RWPE1 (cell line): ENCODE measurements around the gene EPB42.

Experiments used
- CTCF ChIA-PET: fragments of 350-600 bp; sonication (Branson Sonifier 250); formaldehyde crosslinking; extraction: SDS; loops from one replicate; lab custom pipeline; 2021; lab: Yijun Ruan, JAX
- POLR2A ChIA-PET: fragments of 400-600 bp; formaldehyde crosslinking; extraction: SDS; loops from one replicate; lab custom pipeline; 2020; ENCODE audit warnings: antibody characterized with exemption; ENCODE audit not compliant: low non-redundant PET; lab: Yijun Ruan, JAX
- DNase-seq: peaks from one replicate; pipeline ENCODE4 v3.0.0; 2012; ENCODE audit warnings: low spot score
- H3K27ac ChIP-seq: fragments of 450-650 bp; 2 replicates; pipeline ENCODE4 v1.5.1; 2017
- TF ChIP-seq, protein P1 (sequence below): fragments of 450-650 bp; conservative IDR thresholded peaks from 2 replicates; pipeline ENCODE4 v1.5.1; 2017; ENCODE audit warnings: low read depth, mild to moderate bottlenecking

The EPB42 gene

DNA sequence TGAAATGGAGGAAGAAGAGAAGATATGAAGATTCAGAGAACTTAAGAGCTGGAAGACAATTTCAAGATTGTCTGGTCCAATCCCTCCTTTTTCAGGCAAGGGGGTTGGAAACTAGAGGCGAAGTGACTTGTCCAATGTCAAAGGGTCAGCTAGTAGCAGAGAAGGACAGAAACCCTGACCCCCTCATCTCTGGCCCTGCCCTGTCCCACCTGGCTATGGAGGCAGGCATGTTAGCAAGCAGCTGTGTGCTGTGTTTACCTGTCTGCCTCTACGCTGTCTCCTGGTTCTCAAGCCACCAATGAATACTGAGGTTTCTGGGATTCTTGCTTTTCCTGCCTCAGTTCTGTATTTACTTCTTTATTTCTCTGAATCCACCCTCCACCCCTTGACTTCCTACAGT is 45.6 kb upstream of the EPB42 start:
- H3K27ac ChIP-seq: no peak overlapping the region
- TF ChIP-seq, protein P1, sequence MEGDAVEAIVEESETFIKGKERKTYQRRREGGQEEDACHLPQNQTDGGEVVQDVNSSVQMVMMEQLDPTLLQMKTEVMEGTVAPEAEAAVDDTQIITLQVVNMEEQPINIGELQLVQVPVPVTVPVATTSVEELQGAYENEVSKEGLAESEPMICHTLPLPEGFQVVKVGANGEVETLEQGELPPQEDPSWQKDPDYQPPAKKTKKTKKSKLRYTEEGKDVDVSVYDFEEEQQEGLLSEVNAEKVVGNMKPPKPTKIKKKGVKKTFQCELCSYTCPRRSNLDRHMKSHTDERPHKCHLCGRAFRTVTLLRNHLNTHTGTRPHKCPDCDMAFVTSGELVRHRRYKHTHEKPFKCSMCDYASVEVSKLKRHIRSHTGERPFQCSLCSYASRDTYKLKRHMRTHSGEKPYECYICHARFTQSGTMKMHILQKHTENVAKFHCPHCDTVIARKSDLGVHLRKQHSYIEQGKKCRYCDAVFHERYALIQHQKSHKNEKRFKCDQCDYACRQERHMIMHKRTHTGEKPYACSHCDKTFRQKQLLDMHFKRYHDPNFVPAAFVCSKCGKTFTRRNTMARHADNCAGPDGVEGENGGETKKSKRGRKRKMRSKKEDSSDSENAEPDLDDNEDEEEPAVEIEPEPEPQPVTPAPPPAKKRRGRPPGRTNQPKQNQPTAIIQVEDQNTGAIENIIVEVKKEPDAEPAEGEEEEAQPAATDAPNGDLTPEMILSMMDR: no peak
- no peak for DNase-seq
- ChIA-PET CTCF (interaction anchor here (0.6 to 4.2 kb wide), 3 partner anchors 19 to 234 kb away, joined by 3 to 26 read pairs (median 3); no protein-coding TSS in a partner anchor), POLR2A (no interaction called here)

DNA sequence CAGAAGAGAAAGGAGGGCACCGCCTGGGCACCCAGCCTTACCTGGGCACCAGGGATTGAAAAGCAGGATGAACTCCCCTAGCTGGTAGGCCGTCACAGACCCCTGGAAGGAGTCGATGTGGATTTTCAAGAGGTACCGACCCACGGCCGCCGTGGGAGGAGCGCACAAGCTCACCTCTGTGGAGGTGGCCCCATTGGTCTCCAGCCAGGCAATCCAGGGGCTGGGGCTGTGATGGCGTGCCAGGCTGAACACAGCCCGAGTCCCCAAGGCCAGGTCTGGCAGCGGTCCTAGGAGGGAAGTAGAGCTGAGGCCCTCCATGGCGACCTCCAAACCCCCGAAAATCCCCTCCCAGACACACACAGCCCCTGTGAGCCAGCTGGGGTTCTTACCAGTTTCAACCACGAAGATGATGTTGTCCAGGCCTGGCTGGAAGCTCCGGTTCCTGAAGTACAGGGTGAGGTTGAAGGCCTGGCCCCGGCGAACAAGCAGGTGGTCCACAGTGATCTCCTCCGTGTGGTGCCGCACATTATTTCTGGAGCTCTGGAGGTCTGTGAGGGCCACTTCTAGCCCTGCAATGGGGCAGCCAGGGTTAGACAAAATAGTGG is 39.3 kb upstream of the EPB42 start:
- TF ChIP-seq, protein P1: no peak
- POLR2A ChIA-PET: no interaction called here
- no peak overlapping the region for H3K27ac ChIP-seq
- CTCF ChIA-PET: interaction anchor here (1.0 kb wide), 1 partner anchor 9 kb away, joined by 4 read pairs; no protein-coding TSS in a partner anchor
- no peak for DNase-seq

DNA sequence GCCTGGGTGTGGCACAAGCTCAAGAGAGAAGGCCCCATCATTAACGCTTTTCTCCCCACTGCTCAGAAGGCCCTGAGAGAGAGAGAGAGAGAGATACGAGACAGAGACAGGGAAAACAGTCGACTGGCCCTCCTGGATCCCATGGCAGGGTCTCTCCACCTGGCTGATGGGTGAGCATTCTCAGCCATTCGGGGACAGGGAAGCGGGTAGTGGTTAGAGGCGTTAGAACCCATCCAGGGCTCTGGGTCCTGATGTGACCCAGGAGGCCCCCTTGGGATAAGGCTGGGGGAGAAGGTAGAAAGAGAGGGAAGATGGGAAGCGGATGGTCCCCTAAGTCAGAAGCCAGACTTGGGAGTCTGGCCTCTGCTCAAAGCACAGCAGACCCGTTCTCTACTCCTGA is 38.0 kb upstream of the EPB42 start:
- no peak overlapping the region for H3K27ac ChIP-seq
- ChIA-PET CTCF (interaction anchor here (0.7 to 1.4 kb wide), 2 partner anchors 12 to 27 kb away, joined by 3 to 4 read pairs; no protein-coding TSS in a partner anchor), POLR2A (no interaction called here)
- no peak for DNase-seq
- TF ChIP-seq, protein P1: no peak

DNA sequence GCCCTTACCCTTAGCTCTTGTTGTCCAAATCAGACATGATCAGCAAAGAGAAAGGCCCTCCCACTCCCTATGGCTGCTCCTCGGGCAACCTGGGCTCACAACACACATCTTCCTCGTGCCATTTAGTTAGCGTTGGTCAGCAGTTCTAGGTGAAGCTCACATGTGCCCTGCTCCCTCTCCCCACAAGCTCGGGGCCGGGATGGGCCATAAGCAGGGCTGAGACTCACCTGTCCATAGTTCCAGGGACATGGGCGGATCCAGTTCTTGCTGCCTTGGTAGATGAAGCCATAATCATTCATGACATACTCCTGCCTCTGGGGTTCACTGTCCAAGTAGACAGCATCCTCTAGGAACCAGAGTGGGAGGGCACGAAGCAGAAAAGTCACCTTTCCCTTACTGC is 35.5 kb upstream of the EPB42 start:
- H3K27ac ChIP-seq: no peak overlapping the region
- POLR2A ChIA-PET: no interaction called here
- TF ChIP-seq, protein P1: no peak
- DNase-seq: no peak
- CTCF ChIA-PET: interaction anchor here (0.7 kb wide), 1 partner anchor 31 kb away, joined by 3 read pairs; no protein-coding TSS in a partner anchor

DNA sequence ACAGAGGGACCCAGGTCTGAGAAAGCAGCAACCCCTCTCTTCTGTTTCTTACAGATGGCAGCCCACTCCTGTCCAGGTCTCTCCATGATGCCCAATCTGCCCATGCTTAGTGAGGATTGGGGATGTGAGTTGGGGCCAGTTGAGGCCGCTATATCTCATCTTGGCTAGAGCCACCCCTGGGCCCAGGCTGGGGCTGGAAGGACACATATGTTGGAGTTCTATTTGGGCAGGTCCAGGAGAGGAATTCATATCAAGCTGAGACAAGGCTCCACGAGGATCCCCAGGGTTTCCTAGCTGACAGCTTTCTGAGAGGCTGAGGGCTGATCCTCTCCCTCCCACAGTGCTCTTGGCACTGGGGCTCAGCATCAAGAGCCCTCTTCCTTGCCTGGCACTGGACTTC is 34.6 kb upstream of the EPB42 start:
- no peak overlapping the region for H3K27ac ChIP-seq
- DNase-seq: no peak
- TF ChIP-seq, protein P1: no peak
- CTCF ChIA-PET: interaction anchor here (0.7 kb wide), 1 partner anchor 30 kb away, joined by 3 read pairs; no protein-coding TSS in a partner anchor
- POLR2A ChIA-PET: no interaction called here

DNA sequence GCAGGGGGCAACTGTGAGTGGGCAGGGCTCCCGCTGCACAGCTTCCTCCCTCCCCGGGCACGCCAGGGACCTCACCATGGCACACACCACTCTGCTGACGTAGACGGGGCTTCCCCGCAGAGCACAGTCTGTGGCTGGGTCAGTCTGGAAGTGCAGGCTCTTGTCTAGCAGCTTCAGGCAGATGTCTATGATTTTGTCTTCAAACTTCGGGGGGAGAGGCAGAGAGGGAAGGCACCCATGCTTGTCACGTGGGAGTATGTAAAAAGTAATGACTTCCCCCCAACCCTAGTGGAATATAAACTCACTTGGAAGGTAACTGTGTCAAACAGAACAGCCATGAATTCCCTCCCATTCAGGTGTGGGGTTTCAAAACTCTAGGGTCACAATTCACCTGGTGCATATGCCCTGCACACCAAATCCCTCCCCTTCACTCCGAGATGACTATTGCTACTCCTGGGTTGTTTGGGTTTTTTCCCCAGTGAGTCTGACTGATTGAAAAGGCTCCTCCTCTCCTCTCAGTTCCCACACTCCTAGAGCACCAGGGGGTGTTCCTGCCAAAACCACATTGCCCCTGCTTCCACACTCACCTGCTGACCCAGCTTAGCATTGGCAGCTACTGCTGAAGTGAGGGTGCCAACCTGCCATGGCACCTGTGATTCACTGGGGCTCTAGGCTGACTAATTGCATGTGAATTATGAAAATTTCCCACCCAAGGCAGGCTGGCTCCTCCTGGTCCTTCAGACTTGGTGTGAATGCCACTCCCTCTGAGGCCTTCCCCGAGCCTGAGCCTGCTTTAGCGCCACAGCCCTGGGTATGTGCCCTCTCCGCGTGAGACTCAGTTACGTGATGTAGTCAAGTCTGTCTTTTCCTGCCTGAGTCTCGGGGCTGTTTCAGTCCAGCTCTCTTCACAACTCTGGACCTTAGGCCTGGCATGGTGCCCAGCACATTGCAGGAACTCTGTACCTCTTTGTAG is 32.9 kb upstream of the EPB42 start:
- peak; percentile 86 for DNase-seq
- TF ChIP-seq, protein P1: no peak
- POLR2A ChIA-PET: interaction anchor here (0.6 kb wide), 1 partner anchor 23 kb away, joined by 4 read pairs; no protein-coding TSS in a partner anchor
- H3K27ac ChIP-seq: peak overlapping the region; percentile 60
- CTCF ChIA-PET: interaction anchor here (0.5 to 1.5 kb wide), 5 partner anchors 13 to 42 kb away, joined by 3 to 5 read pairs (median 3); no protein-coding TSS in a partner anchor
